ENCODE results near the gene KREMEN1.

KREMEN1 gene

GRCh38 chr22:29142116-29142515 lies 69.3 kb downstream of the KREMEN1 start:
- Histone ChIP-seq H3K27me3 (ENCODE audit: insufficient read depth, low read length, poor library complexity) (no peaks in the 10 kb centered on the region), H3K27ac (ENCODE audit: low read length) (no peak overlapping the region), H3K9me3 (ENCODE audit: insufficient read depth, low read length, severe bottlenecking) (no peaks in the 10 kb centered on the region), H3K36me3 (ENCODE audit: insufficient read depth, low read length) (peaks cover 89% of the 10 kb centered on the region), H2AFZ (ENCODE audit: low read depth, low read length) (no peak overlapping the region), H4K20me1 (ENCODE audit: insufficient read depth, low read length) (0 out of 2 replicates have a peak, but pooled peaks cover 3% of the 10 kb centered on the region), H3K79me2 (ENCODE audit: insufficient read depth, low read length) (no peaks in the 10 kb centered on the region), H3K9ac (ENCODE audit: low read depth, low read length) (no peak overlapping the region), H3K4me3 (ENCODE audit: low read depth in 1 of 2, low read length in 2 of 2) (no peak overlapping the region), H3K4me1 (ENCODE audit: insufficient read depth, low read length) (no peaks in the 10 kb centered on the region), H3K4me2 (ENCODE audit: insufficient read depth, low read length) (no peak overlapping the region)
- DNase-seq (no peak), ATAC-seq (ENCODE audit: insufficient read depth, low read depth) (no peak)
- no peak for TF ChIP-seq CTCF (IDR thresholded peaks at IDR 0.05; ENCODE audit: borderline replicate concordance, extremely low read depth, low read length, poor library complexity, severe bottlenecking)
- TF ChIP-seq EZH2 (IDR thresholded peaks at IDR 0.05; ENCODE audit: borderline replicate concordance, low read depth, low read length, severe bottlenecking): no peak

- no peaks in the 10 kb centered on the region for H3K4me1 ChIP-seq (ENCODE audit: insufficient read depth, low read length)
- DNase-seq (no peak), ATAC-seq (ENCODE audit: insufficient read depth, low read depth) (peak; percentile 57)
- H3K27ac ChIP-seq (ENCODE audit: low read length): 0 out of 2 replicates have a peak overlapping the region, but pooled peaks have one; percentile 30
- peaks cover 76% of the 10 kb centered on the region for H3K36me3 ChIP-seq (ENCODE audit: insufficient read depth, low read length)
- 0 out of 2 replicates have a peak, but pooled peaks cover 3% of the 10 kb centered on the region for H4K20me1 ChIP-seq (ENCODE audit: insufficient read depth, low read length)
- no peak overlapping the region for H3K4me3 ChIP-seq (ENCODE audit: low read depth in 1 of 2, low read length in 2 of 2)
- H3K9ac ChIP-seq (ENCODE audit: low read depth, low read length): no peak overlapping the region
- no peak overlapping the region for H2AFZ ChIP-seq (ENCODE audit: low read depth, low read length)
- H3K4me2 ChIP-seq (ENCODE audit: insufficient read depth, low read length): no peak overlapping the region
- H3K9me3 ChIP-seq (ENCODE audit: insufficient read depth, low read length, severe bottlenecking): no peaks in the 10 kb centered on the region
- H3K79me2 ChIP-seq (ENCODE audit: insufficient read depth, low read length): no peaks in the 10 kb centered on the region
- H3K27me3 ChIP-seq (ENCODE audit: insufficient read depth, low read length, poor library complexity): no peaks in the 10 kb centered on the region
- TF ChIP-seq EZH2 (IDR thresholded peaks at IDR 0.05; ENCODE audit: borderline replicate concordance, low read depth, low read length, severe bottlenecking): no peak
These were observed 71.3 kb downstream of the KREMEN1 start for GRCh38 chr22:29143941-29144785.

- H2AFZ ChIP-seq (ENCODE audit: low read depth, low read length): no peak overlapping the region
- peaks cover 77% of the 10 kb centered on the region for H3K36me3 ChIP-seq (ENCODE audit: insufficient read depth, low read length)
- no peak for ATAC-seq (ENCODE audit: insufficient read depth, low read depth)
- no peak overlapping the region for H3K4me3 ChIP-seq (ENCODE audit: low read depth in 1 of 2, low read length in 2 of 2)
- no peak overlapping the region for H3K4me2 ChIP-seq (ENCODE audit: insufficient read depth, low read length)
- H3K27ac ChIP-seq (ENCODE audit: low read length): no peak overlapping the region
- H3K27me3 ChIP-seq (ENCODE audit: insufficient read depth, low read length, poor library complexity): no peaks in the 10 kb centered on the region
- H3K4me1 ChIP-seq (ENCODE audit: insufficient read depth, low read length): no peaks in the 10 kb centered on the region
- H4K20me1 ChIP-seq (ENCODE audit: insufficient read depth, low read length): 0 out of 2 replicates have a peak, but pooled peaks cover 3% of the 10 kb centered on the region
- no peak overlapping the region for H3K9ac ChIP-seq (ENCODE audit: low read depth, low read length)
- no peaks in the 10 kb centered on the region for H3K9me3 ChIP-seq (ENCODE audit: insufficient read depth, low read length, severe bottlenecking)
- H3K79me2 ChIP-seq (ENCODE audit: insufficient read depth, low read length): no peaks in the 10 kb centered on the region
- TF ChIP-seq EZH2 (IDR thresholded peaks at IDR 0.05; ENCODE audit: borderline replicate concordance, low read depth, low read length, severe bottlenecking): no peak
- no peak for TF ChIP-seq CTCF (IDR thresholded peaks at IDR 0.05; ENCODE audit: borderline replicate concordance, extremely low read depth, low read length, poor library complexity, severe bottlenecking)
- DNase-seq: no peak
These were observed 71.9 kb downstream of the KREMEN1 start for GRCh38 chr22:29144786-29145160.

GRCh38 chr22:29145321-29146072 lies 72.7 kb downstream of the KREMEN1 start:
- no peak overlapping the region for H2AFZ ChIP-seq (ENCODE audit: low read depth, low read length)
- no peak overlapping the region for H3K9ac ChIP-seq (ENCODE audit: low read depth, low read length)
- H3K27ac ChIP-seq (ENCODE audit: low read length): no peak overlapping the region
- H3K27me3 ChIP-seq (ENCODE audit: insufficient read depth, low read length, poor library complexity): no peaks in the 10 kb centered on the region
- no peak for TF ChIP-seq EZH2 (IDR thresholded peaks at IDR 0.05; ENCODE audit: borderline replicate concordance, low read depth, low read length, severe bottlenecking)
- no peak for TF ChIP-seq CTCF (IDR thresholded peaks at IDR 0.05; ENCODE audit: borderline replicate concordance, extremely low read depth, low read length, poor library complexity, severe bottlenecking)
- peaks cover 75% of the 10 kb centered on the region for H3K36me3 ChIP-seq (ENCODE audit: insufficient read depth, low read length)
- H3K4me2 ChIP-seq (ENCODE audit: insufficient read depth, low read length): no peak overlapping the region
- H4K20me1 ChIP-seq (ENCODE audit: insufficient read depth, low read length): 0 out of 2 replicates have a peak, but pooled peaks cover 3% of the 10 kb centered on the region
- DNase-seq (no peak), ATAC-seq (ENCODE audit: insufficient read depth, low read depth) (no peak)
- H3K79me2 ChIP-seq (ENCODE audit: insufficient read depth, low read length): no peaks in the 10 kb centered on the region
- H3K4me1 ChIP-seq (ENCODE audit: insufficient read depth, low read length): no peaks in the 10 kb centered on the region
- H3K9me3 ChIP-seq (ENCODE audit: insufficient read depth, low read length, severe bottlenecking): no peaks in the 10 kb centered on the region
- no peak overlapping the region for H3K4me3 ChIP-seq (ENCODE audit: low read depth in 1 of 2, low read length in 2 of 2)

All from DND-41 (cell line).